Measurements from ENCODE around the gene METTL23. TPM values are rescaled to one million over a fixed set of nuclear protein-coding genes. Genes with fewer than 3 reads are reported as not detected.

The METTL23 gene
- total and polyA plus RNA-seq, 2 donors (not counting 3 experiments of a cell fraction or from before 2014, with no cell fraction given), result 19.5 to 33.4 TPM

DNA sequence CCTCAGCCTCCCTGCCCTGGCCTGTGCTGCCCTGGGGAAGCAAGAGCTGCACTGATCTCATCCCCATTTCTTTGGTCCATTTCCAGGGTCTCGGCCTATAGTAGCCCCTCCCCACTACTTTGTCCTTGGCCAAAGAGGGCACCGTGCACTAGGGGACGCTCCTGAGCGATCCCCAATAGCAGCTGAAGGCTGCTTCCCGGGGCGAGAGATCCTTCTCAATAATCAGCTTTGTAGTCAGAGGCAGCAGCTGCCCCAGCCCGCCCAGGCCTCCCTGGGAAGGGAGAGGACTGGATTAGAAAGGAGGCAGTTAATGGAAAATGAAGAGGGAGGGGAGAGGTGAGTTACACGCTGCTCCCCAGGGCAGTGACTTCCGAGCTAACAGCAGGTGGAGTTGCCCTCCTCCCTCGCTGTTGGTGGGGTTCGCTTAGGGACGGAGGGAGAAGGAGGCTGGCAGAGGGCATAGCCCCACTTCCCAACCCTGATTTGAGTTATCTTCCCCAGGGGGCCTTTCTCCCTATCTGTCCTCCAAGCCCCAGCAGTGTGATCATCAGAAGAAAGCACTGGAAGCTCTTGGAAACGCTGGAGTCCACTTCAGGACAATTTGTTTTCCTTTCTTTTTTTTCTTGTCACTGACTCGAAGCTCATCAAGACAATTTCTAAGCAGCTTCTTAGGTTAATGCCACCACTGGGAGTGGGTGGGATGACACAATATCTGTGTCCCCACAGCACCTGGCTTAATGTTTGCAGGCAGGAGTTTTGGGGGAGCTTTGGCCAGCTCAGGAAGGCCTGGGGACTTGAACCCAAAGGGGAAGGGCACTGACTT, 18.4 kb upstream of the METTL23 start:
- FAIRE-seq, result no peak

More for the DNA sequence above, 18.4 kb upstream of the METTL23 start:
- Histone ChIP-seq H3K79me2 (ENCODE audit: control insufficient read depth, insufficient read depth, low read length) (peaks cover 61% of the 10 kb centered on the region), H3K9me1 (replicated peaks; ENCODE audit: control insufficient read depth, extremely low read depth, insufficient read depth, low read length) (no peaks in the 10 kb centered on the region), H3K36me3 (ENCODE audit: control insufficient read depth in 2 of 2, extremely low read depth in 1 of 2, insufficient read depth in 2 of 2, low read length in 2 of 2) (no peaks in the 10 kb centered on the region), H3K4me1 (ENCODE audit: control insufficient read depth, extremely low read depth, insufficient read depth, low read length) (peaks cover 22% of the 10 kb centered on the region), H3K27me3 (ENCODE audit: control insufficient read depth in 2 of 2, insufficient read depth in 2 of 2, low read length in 2 of 2) (no peaks in the 10 kb centered on the region), H3K27ac (ENCODE audit: insufficient read depth, low read depth, low read length) (no peak overlapping the region), H3K4me2 (ENCODE audit: insufficient read depth, low read length) (no peak overlapping the region), H4K20me1 (replicated peaks; ENCODE audit: control insufficient read depth, extremely low read depth, insufficient read depth, low read length) (no peaks in the 10 kb centered on the region), H3K4me3 (replicated peaks in 1 of 3; ENCODE audit: insufficient read depth in 1 of 3, low read depth in 1 of 3, low read length in 3 of 3) (no peak overlapping the region), H3K9me3 (replicated peaks; ENCODE audit: control insufficient read depth, insufficient read depth, low read length) (no peaks in the 10 kb centered on the region), H3K9ac (replicated peaks; ENCODE audit: extremely low read depth, insufficient read depth, low read length) (no peak overlapping the region), H2AFZ (ENCODE audit: low read depth, low read length) (no peak overlapping the region)
- TF ChIP-seq, protein P1, sequence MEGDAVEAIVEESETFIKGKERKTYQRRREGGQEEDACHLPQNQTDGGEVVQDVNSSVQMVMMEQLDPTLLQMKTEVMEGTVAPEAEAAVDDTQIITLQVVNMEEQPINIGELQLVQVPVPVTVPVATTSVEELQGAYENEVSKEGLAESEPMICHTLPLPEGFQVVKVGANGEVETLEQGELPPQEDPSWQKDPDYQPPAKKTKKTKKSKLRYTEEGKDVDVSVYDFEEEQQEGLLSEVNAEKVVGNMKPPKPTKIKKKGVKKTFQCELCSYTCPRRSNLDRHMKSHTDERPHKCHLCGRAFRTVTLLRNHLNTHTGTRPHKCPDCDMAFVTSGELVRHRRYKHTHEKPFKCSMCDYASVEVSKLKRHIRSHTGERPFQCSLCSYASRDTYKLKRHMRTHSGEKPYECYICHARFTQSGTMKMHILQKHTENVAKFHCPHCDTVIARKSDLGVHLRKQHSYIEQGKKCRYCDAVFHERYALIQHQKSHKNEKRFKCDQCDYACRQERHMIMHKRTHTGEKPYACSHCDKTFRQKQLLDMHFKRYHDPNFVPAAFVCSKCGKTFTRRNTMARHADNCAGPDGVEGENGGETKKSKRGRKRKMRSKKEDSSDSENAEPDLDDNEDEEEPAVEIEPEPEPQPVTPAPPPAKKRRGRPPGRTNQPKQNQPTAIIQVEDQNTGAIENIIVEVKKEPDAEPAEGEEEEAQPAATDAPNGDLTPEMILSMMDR (IDR thresholded peaks at IDR 0.05; ENCODE audit: extremely low read depth in 1 of 2, insufficient read depth in 1 of 2, low read depth in 1 of 2, low read length in 2 of 2), result peak; percentile 5 to 15
- TF ChIP-seq POLR2A (IDR thresholded peaks at IDR 0.05; ENCODE audit: low read depth, low read length), result no peak
- CTCF ChIA-PET, result interaction anchor here (1.0 to 5.9 kb wide), 6 partner anchors 9 to 185 kb away, joined by 3 to 43 read pairs (median 6); no protein-coding TSS in a partner anchor
- intact Hi-C loops (cut with micrococcal nuclease) (no loop called here), dilution Hi-C loops (cut with MboI; ENCODE audit: extremely low pct_ligation_motif_present, low sequenced_read_pairs) (no loop called here)
- DNase-seq (ENCODE audit: low read depth, low spot score), result no peak
- POLR2A ChIA-PET, result no interaction called here
- no TSS peak for BruUV-seq (replicated peaks)

Measured in endothelial cell of umbilical vein (primary cell).